GM18508 (cell line): ENCODE data around the gene SMARCD2.
"Not testable (repeated sequence)": the region's sequence is repeated elsewhere in the genome, so short reads cannot be mapped to it uniquely, and the experiment has no call there.

Experiments
- ATAC-seq: cut with Tn5 transposase; IDR thresholded peaks from one replicate; pipeline ENCODE4 v1.9.1; 2021; ENCODE audit warnings: moderate number of reproducible peaks; ENCODE audit not compliant: insufficient read depth, unreplicated experiment

The SMARCD2 gene

GRCh38 chr17:63817736-63818385 lies 24.6 kb downstream of the SMARCD2 start:
- no peak for ATAC-seq

GRCh38 chr17:63816669-63817068 lies 25.8 kb downstream of the SMARCD2 start:
- no peak for ATAC-seq

DNA sequence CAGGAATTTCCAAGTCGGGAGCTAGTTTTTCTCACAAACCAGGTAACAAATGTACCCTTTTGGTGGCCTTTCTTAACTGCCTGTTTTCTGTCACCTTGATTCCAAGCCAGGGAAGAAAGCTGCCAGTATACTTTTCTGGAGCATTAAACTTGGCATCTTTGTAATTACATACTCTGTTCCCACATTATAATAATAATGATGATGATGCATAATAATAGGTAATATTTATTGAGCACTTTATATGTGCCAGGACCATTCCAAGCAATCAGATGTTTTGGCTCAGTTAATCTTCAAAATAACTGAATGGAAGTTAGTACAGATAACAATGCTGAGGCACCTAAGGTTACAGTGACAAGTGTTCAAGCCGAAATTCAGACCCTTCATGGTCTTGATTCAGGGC lies 26.4 kb downstream of the SMARCD2 start:
- no peak for ATAC-seq

DNA sequence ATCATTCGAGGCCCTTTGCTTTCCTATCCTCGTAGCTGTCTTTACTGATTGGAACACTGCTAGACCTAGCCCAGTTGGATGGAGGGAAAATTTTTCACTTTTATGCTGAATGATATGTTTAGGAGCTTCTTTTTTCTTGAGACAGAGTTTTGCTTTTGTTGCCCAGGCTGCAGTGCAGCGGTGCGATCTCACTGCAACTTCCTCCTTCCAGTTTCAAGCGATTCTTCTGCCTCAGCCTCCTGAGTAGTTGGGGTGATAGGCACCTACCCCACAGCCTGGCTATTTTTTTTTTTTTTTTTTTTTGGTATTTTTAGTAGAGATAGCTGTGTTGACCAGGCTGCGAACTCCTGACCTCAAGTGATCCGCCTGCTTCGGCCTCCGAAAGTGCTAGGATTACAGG lies 32.5 kb downstream of the SMARCD2 start:
- no peak for ATAC-seq

DNA sequence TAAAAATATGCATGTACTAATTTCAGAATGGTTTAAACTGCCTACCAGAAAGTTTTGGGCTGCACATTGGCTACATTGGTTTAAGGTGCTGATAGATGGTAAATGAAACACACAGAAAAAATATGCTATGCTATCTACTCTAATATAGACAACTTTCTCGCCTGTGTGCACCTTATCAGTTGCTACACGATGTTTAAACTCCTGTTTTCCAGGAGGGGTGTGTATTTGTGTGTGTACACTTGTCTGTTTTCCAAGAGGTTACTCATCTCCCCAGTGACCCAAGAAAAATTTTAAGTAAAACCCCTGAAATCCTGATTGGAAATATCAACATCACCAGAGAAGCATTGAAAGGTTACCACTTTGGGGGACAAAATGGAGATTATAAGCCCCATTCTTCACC lies 36.9 kb downstream of the SMARCD2 start:
- ATAC-seq: no peak

GRCh38 chr17:63804328-63804727 lies 38.2 kb downstream of the SMARCD2 start:
- ATAC-seq: no peak

GRCh38 chr17:63800783-63801182 lies 41.7 kb downstream of the SMARCD2 start:
- no peak for ATAC-seq

DNA sequence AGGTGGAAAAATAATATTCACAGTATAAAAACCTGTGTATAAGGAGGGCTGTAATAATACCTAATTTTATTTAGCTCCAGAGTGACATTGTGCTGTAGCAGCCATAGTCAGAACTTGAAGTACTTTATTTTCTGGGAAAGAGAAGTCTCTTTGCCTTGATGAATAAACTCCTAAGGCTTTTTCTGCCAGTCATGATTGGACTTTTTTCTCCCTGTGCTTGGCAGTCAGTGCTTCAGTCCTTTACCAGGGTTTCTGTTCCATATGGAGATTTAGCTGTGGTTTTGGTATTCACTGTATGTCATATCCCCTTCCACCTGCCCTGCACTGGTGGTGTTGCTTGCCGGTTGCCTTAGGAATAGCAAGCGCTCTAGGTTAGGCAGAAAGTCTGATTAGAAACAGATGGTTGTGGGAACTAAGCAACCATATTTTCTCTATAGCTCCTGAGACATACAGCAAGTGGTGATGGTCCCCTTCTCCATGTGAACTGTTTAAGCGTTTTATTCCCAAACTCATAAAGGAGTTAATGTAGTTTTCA lies 43.8 kb downstream of the SMARCD2 start:
- no peak for ATAC-seq

DNA sequence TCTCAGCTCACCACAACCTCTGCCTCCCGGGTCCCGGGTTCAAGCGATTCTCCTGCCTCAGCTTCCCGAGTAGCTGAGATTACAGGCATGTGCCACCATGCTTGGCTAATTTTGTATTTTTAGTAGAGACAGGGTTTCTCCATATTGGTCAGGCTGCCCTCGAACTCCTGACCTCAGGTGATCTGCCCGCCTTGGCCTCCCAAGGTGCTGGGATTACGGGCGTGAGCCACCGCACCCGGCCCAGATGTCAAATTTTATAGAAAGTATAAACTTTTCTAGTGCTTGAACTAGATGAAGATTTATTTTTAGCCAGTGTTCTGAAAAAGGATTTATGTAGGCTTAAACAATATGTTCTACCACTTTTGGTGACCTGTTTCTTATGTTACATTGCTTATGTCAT lies 46.1 kb downstream of the SMARCD2 start:
- ATAC-seq: not testable (repeated sequence)

- no peak for ATAC-seq
Measured at GRCh38 chr17:63792055-63792729, 50.3 kb downstream of the SMARCD2 start.

- no peak for ATAC-seq
Measured at GRCh38 chr17:63790057-63790456, 52.4 kb downstream of the SMARCD2 start.

GRCh38 chr17:63786971-63787711 lies 55.3 kb downstream of the SMARCD2 start:
- no peak for ATAC-seq

DNA sequence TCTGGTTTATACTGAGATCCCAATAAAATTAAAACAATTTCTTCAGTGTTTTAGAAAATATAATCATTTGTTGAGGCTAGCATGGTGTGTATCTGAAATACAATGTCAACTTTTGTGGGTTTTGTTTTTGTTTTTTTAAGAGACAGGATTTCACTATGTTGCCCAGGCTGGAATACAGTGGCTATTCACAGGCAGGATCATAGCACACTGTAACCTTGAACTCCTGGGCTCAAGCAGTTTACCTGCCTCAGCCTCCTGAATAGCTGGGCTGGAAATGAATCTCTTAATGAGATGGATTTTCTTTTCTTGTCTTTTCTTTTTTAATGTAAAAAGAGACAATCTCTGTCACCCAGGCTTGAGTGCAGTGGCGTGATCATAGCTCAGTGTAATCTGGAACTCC lies 56.4 kb downstream of the SMARCD2 start:
- ATAC-seq: no peak

GRCh38 chr17:63785556-63785955 lies 56.9 kb downstream of the SMARCD2 start:
- ATAC-seq: no peak

- no peak for ATAC-seq
Measured at GRCh38 chr17:63783522-63783921, 59.0 kb downstream of the SMARCD2 start.
